Naive thymus-derived CD4-positive, alpha-beta T cell (primary cell): ENCODE results near the gene SLC25A52. TPM values are rescaled to one million over a fixed set of nuclear protein-coding genes. Genes with fewer than 3 reads are reported as not detected.
A peak's percentile ranks its signal among the peaks of the same experiment; 100 is the strongest.
"Not testable (repeated sequence)": the region's sequence is repeated elsewhere in the genome, so short reads cannot be mapped to it uniquely, and the experiment has no call there.

ENCODE experiments used
- ATAC-seq: fragments of 150-1000 bp; cut with Tn5 transposase; 2 replicates; pipeline ENCODE4 v1.10.0; 2021; ENCODE audit warnings: mild to moderate bottlenecking, moderate library complexity
- CTCF ChIA-PET: fragments of 350-600 bp; sonication (Branson Sonifier 250); formaldehyde crosslinking; loops from one replicate; lab custom pipeline; 2021; ENCODE audit warnings: antibody characterized with exemption; lab: Charles Lee
- POLR2A ChIA-PET: fragments of 350-600 bp; sonication (Branson Sonifier 250); formaldehyde crosslinking; loops from one replicate; lab custom pipeline; 2021; ENCODE audit warnings: antibody characterized with exemption, inconsistent platforms; lab: Charles Lee
- DNase-seq, 9 donors: peaks; one replicate each; pipeline versions ENCODE4 v3.0.0 to v3.0.0-alpha.2; 2020 to 2022; ENCODE audit warnings: mixed read lengths in 1 of 9
- H3K27ac ChIP-seq: one replicate; pipeline ENCODE4 v1.7.0; 2013; ENCODE audit warnings: mild to moderate bottlenecking, low read depth, low read length, moderate library complexity
- H3K27me3 ChIP-seq, 2 donors: one replicate each; pipeline ENCODE4 v1.7.0; 2013; ENCODE audit warnings: low read length in 2 of 2, mild to moderate bottlenecking in 2 of 2, moderate library complexity in 2 of 2; ENCODE audit not compliant: control insufficient read depth in 2 of 2, insufficient read depth in 2 of 2
- H3K36me3 ChIP-seq, 3 experiments: 1 replicate in 2 of 3; 2 replicates in 1 of 3; pipeline ENCODE4 v1.7.0; 2013; ENCODE audit warnings: low read length in 3 of 3, mild to moderate bottlenecking in 3 of 3, moderate library complexity in 1 of 3; ENCODE audit not compliant: insufficient read depth in 3 of 3, control insufficient read depth in 2 of 3
- H3K4me1 ChIP-seq, 2 donors: one replicate each; pipeline ENCODE4 v1.7.0; 2013; ENCODE audit warnings: low read length in 2 of 2, mild to moderate bottlenecking in 2 of 2, moderate library complexity in 1 of 2; ENCODE audit not compliant: control insufficient read depth in 2 of 2, insufficient read depth in 2 of 2
- H3K4me3 ChIP-seq: 2 replicates; pipeline ENCODE4 v1.7.0; 2013; ENCODE audit warnings: mild to moderate bottlenecking, low read length
- H3K9me3 ChIP-seq, 3 experiments: 1 replicate in 2 of 3; 2 replicates in 1 of 3; pipeline ENCODE4 v1.7.0; 2013; ENCODE audit warnings: low read length in 3 of 3; ENCODE audit not compliant: control insufficient read depth in 2 of 3
- H3K27ac Mint-ChIP-seq, 9 donors: one replicate each; pipeline ENCODE4 v1.8.0; 2020 to 2022; ENCODE audit warnings: mixed read lengths in 9 of 9, mild to moderate bottlenecking in 8 of 9, moderate library complexity in 5 of 9, inconsistent platforms in 2 of 9
- H3K27me3 Mint-ChIP-seq, 5 donors: one replicate each; pipeline ENCODE4 v1.8.0; 2021 to 2022; ENCODE audit warnings: mixed read lengths in 5 of 5, mild to moderate bottlenecking in 1 of 5
- H3K36me3 Mint-ChIP-seq, 5 donors: one replicate each; pipeline ENCODE4 v1.8.0; 2020 to 2022; ENCODE audit warnings: mixed read lengths in 5 of 5, mild to moderate bottlenecking in 3 of 5, inconsistent platforms in 1 of 5
- H3K4me1 Mint-ChIP-seq, 7 donors: one replicate each; pipeline ENCODE4 v1.8.0; 2020 to 2022; ENCODE audit warnings: mixed read lengths in 7 of 7, mild to moderate bottlenecking in 3 of 7, inconsistent platforms in 1 of 7
- H3K4me3 Mint-ChIP-seq, 10 donors: one replicate each; pipeline ENCODE4 v1.8.0; 2020 to 2022; ENCODE audit warnings: mild to moderate bottlenecking in 10 of 10, mixed read lengths in 10 of 10, moderate library complexity in 6 of 10, inconsistent platforms in 2 of 10
- H3K9me3 Mint-ChIP-seq, 11 donors: one replicate each; pipeline ENCODE4 v1.8.0; 2020 to 2022; ENCODE audit warnings: mixed read lengths in 11 of 11, mild to moderate bottlenecking in 4 of 11, inconsistent platforms in 1 of 11, moderate library complexity in 1 of 11
- intact Hi-C, 2 donors: fragments of 100-400 bp; cut with micrococcal nuclease; formaldehyde crosslinking; loops; one replicate each; pipeline ENCODE4 v1.15.1; 2023
- polyA plus RNA-seq, 2 donors: library from polyadenylated mRNA; unstranded; fragments of 300-500 nt; fragmentation: Illumina TruSeq; gene quantifications; one replicate each; pipeline ENCODE4 v1.2.3, GENCODE V29; 2021
- total RNA-seq, 6 experiments: library from RNA in 5 of 6; stranded (reverse) in 5 of 6; gene quantifications; 1 replicate in 5 of 6; 2 replicates in 1 of 6; pipeline ENCODE4 v1.2.3 and lab custom pipeline; 2021 to 2026

SLC25A52 gene
- total and polyA plus RNA-seq, 7 experiments from 2014 or later = not detected

DNA sequence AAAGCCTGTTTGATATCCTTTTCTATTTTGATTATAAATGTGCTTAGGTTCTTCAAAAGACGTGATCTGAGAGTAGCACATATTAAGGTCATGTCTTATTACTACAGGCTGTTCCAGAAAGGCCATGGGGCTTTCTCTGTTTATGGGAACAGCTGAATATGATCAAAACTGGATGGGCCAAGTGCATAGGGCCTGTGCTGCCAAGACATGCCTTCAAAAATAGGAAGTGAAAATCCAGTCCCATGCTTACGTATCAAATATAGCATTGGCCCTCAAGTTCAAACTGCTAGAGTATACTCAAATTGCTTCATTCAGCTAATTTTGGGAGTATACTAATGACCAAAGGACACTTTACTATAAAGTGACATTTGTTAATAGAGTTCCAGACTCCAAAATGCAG, 24.1 kb downstream of the SLC25A52 start:
- Mint-ChIP-seq H3K36me3 (no peaks in the 10 kb centered on the region), H3K9me3 (peaks cover 0 to 9% (median 2%) of the 10 kb centered on the region in 11 donors), H3K4me1 (no peaks in the 10 kb centered on the region), H3K27me3 (peaks cover 0 to 6% (median 3%) of the 10 kb centered on the region in 5 donors), H3K4me3 (no peak overlapping the region), H3K27ac (no peak overlapping the region)
- Histone ChIP-seq H3K27ac (no peak overlapping the region), H3K27me3 (no peaks in the 10 kb centered on the region), H3K9me3 (no peaks in the 10 kb centered on the region), H3K4me3 (no peak overlapping the region), H3K36me3 (no peaks in the 10 kb centered on the region), H3K4me1 (no peaks in the 10 kb centered on the region)
- ChIA-PET POLR2A (no interaction called here), CTCF (no interaction called here)
- ATAC-seq (no peak), DNase-seq (no peak)
- intact Hi-C loops = no loop called here

- no peaks in the 10 kb centered on the region for H3K9me3 Mint-ChIP-seq
- H3K36me3 ChIP-seq = no peaks in the 10 kb centered on the region
- intact Hi-C loops = no loop called here
- no peaks in the 10 kb centered on the region for H3K9me3 ChIP-seq
- no peaks in the 10 kb centered on the region for H3K4me1 Mint-ChIP-seq
- H3K27me3 Mint-ChIP-seq = peaks cover 16 to 23% (median 21%) of the 10 kb centered on the region in 5 donors
- no peaks in the 10 kb centered on the region for H3K27me3 ChIP-seq
- ChIA-PET CTCF (interaction anchor here (0.8 to 1.3 kb wide), 2 partner anchors 9 to 11 kb away, joined by 3 to 4 read pairs; no protein-coding TSS in a partner anchor), POLR2A (no interaction called here)
- no peaks in the 10 kb centered on the region for H3K4me1 ChIP-seq
- no peak for ATAC-seq
- H3K4me3 ChIP-seq = no peak overlapping the region
- no peak overlapping the region for H3K27ac Mint-ChIP-seq
- H3K27ac ChIP-seq = no peak overlapping the region
- no peaks in the 10 kb centered on the region for H3K36me3 Mint-ChIP-seq
- no peak for DNase-seq
- H3K4me3 Mint-ChIP-seq = no peak overlapping the region
These were observed 29.1 kb downstream of the SLC25A52 start for GRCh38 chr18:31731628-31732027.

DNA sequence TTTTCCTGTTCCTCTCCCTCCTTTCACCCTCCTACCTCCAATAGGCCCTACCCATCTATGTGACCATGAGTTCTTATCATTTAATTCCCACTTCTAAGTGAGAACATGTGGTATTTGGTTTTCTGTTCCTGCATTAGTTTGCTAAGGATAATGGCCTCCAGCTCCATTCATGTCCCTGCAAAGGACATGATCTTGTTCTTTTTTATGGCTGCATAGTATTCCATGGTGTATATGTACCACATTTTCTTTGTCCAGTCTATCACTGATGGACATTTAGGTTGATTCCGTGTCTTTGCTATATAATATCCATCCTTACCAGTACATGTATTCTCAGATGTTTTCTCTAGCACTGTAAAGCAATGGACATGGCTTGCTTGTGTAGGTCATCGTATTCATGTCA, 31.5 kb downstream of the SLC25A52 start:
- H3K4me3 ChIP-seq, ATAC-seq, H3K27ac Mint-ChIP-seq, H3K36me3 Mint-ChIP-seq, CTCF ChIA-PET, H3K4me3 Mint-ChIP-seq, POLR2A ChIA-PET, H3K4me1 Mint-ChIP-seq, H3K27ac ChIP-seq, DNase-seq, H3K4me1 ChIP-seq, H3K27me3 ChIP-seq, H3K36me3 ChIP-seq, intact Hi-C loops, H3K9me3 Mint-ChIP-seq, H3K9me3 ChIP-seq: not testable (repeated sequence)
- peaks cover 20 to 41% (median 27%) of the 10 kb centered on the region in 5 donors for H3K27me3 Mint-ChIP-seq

GRCh38 chr18:31723990-31724711, 36.5 kb downstream of the SLC25A52 start:
- peaks cover 0 to 12% (median 5%) of the 10 kb centered on the region in 11 donors for H3K9me3 Mint-ChIP-seq
- peaks cover 18 to 38% (median 30%) of the 10 kb centered on the region in 5 donors for H3K27me3 Mint-ChIP-seq
- peak; percentile 34 for ATAC-seq
- intact Hi-C loops = loop anchor here in 1 of 2 donors (5.0 kb wide), 1 partner anchor 112 kb away; no protein-coding TSS in a partner anchor
- H3K27me3 ChIP-seq = no peaks in the 10 kb centered on the region
- no peak for DNase-seq
- H3K9me3 ChIP-seq = no peaks in the 10 kb centered on the region
- H3K36me3 Mint-ChIP-seq = no peaks in the 10 kb centered on the region
- H3K27ac ChIP-seq = no peak overlapping the region
- H3K27ac Mint-ChIP-seq = peak overlapping the region in 2 of 9 donors; percentile 40 to 72
- H3K4me1 Mint-ChIP-seq = peaks cover 0 to 8% (median 6%) of the 10 kb centered on the region in 7 donors
- no peaks in the 10 kb centered on the region for H3K36me3 ChIP-seq
- ChIA-PET CTCF (interaction anchor here (0.6 kb wide), 1 partner anchor 26 kb away, joined by 3 read pairs; no protein-coding TSS in a partner anchor), POLR2A (interaction anchor here (1.1 kb wide), 1 partner anchor 219 kb away, joined by 4 read pairs; the partner anchor contains the start of gene TRAPPC8)
- peak overlapping the region; percentile 65 to 87 (median 80) for H3K4me3 Mint-ChIP-seq
- H3K4me1 ChIP-seq = no peaks in the 10 kb centered on the region
- peak overlapping the region; percentile 37 for H3K4me3 ChIP-seq

DNA sequence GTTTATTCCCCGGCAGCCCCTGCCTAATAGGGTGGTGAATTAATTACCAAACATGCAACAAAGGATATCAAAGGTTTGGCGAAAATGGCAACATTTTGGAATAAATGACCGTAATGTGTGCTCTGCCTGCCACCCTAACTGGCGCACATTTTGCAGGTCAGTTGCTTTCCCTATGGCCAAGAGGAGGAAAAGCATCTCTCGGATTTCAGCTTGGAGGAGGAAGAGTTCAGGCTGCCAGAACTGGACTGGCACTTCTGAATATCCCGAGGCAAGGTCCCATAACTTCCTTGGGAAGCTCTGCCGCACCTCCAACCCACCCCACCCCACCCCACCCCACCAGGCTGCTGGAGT, 37.1 kb downstream of the SLC25A52 start:
- no peaks in the 10 kb centered on the region for H3K9me3 ChIP-seq
- no peak overlapping the region for H3K27ac ChIP-seq
- ChIA-PET CTCF (interaction anchor here (2.0 kb wide), 1 partner anchor 168 kb away, joined by 7 read pairs; no protein-coding TSS in a partner anchor), POLR2A (no interaction called here)
- no peaks in the 10 kb centered on the region for H3K27me3 ChIP-seq
- Mint-ChIP-seq H3K4me1 (peaks cover 0 to 8% (median 6%) of the 10 kb centered on the region in 7 donors), H3K9me3 (peaks cover 0 to 15% (median 7%) of the 10 kb centered on the region in 11 donors), H3K27ac (no peak overlapping the region), H3K4me3 (peak overlapping the region in 6 of 10 donors; percentile 13 to 85 (median 73)), H3K36me3 (no peaks in the 10 kb centered on the region), H3K27me3 (peaks cover 17 to 37% (median 30%) of the 10 kb centered on the region in 5 donors)
- DNase-seq (no peak), ATAC-seq (no peak)
- no peaks in the 10 kb centered on the region for H3K36me3 ChIP-seq
- H3K4me1 ChIP-seq = no peaks in the 10 kb centered on the region
- H3K4me3 ChIP-seq = no peak overlapping the region
- intact Hi-C loops = loop anchor here in 1 of 2 donors (5.0 kb wide), 1 partner anchor 111 kb away; no protein-coding TSS in a partner anchor

DNA sequence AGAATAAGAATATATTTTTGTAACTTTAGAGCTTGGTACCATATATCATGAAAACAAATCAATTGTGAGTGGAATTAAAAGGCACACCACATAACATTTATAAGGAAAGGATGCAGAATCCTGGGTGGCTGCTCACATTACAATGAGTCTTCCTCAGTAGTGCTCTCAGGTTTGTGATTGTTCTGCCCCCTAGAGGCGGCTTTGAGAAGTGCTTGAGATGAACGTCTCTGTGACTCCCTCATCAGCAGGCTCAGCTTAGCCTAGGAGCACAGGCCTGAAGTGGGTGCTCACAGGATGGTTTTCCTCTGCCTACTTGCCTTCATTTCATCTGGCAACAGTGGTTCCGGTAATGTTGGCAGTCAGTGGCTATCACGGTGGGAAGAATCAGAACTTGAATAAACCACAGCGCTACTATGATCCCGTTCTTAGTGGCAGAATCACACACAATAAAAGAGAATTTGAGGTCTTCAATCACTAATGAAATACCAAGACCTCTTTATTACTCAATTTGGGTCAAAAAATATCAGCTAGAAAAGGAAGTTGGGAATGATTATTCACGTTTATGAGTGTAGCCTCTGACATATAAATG, 38.2 kb downstream of the SLC25A52 start:
- Histone ChIP-seq H3K4me3 (no peak overlapping the region), H3K9me3 (no peaks in the 10 kb centered on the region), H3K27me3 (no peaks in the 10 kb centered on the region), H3K27ac (no peak overlapping the region), H3K4me1 (no peaks in the 10 kb centered on the region), H3K36me3 (no peaks in the 10 kb centered on the region)
- CTCF ChIA-PET = interaction anchor here (0.9 to 2.0 kb wide), 4 partner anchors 9 to 183 kb away, joined by 3 to 7 read pairs (median 4); no protein-coding TSS in a partner anchor
- intact Hi-C loops = loop anchor here (1.0 to 5.0 kb wide), 3 partner anchors 37 to 166 kb away; no protein-coding TSS in a partner anchor
- H3K4me1 Mint-ChIP-seq = peaks cover 0 to 8% (median 6%) of the 10 kb centered on the region in 7 donors
- H3K27ac Mint-ChIP-seq = peak overlapping the region in 1 of 9 donors; percentile 21
- H3K4me3 Mint-ChIP-seq = peak overlapping the region in 3 of 10 donors; percentile 19 to 31 (median 27)
- POLR2A ChIA-PET = interaction anchor here (0.6 kb wide), 1 partner anchor 442 kb away, joined by 3 read pairs; no protein-coding TSS in a partner anchor
- H3K27me3 Mint-ChIP-seq = peaks cover 14 to 35% (median 23%) of the 10 kb centered on the region in 5 donors
- H3K36me3 Mint-ChIP-seq = no peaks in the 10 kb centered on the region
- ATAC-seq (peak; percentile 90), DNase-seq (peak; percentile 33 to 69 (median 62))
- H3K9me3 Mint-ChIP-seq = peaks cover 0 to 15% (median 7%) of the 10 kb centered on the region in 11 donors
